ENCODE data around the gene ST3GAL5. TPM values are rescaled to one million over a fixed set of nuclear protein-coding genes. Genes with fewer than 3 reads are reported as not detected.

The ST3GAL5 gene
- polyA plus RNA-seq, 4 donors, result 1.6 to 5.3 (median 3.6) TPM

- H3K27ac ChIP-seq (ENCODE audit: low read depth in 1 of 3, low read length in 2 of 3), result no peak overlapping the region
- peaks cover 0 to 18% (median 0%) of the 10 kb centered on the region in 3 donors for H3K4me1 ChIP-seq (ENCODE audit: control insufficient read depth in 3 of 3, insufficient read depth in 2 of 3, low read depth in 1 of 3, low read length in 2 of 3)
- WGBS, 3 donors, result 81 to 86% (median 84%) methylated on average over 19 to 20 of the region's 20 CpGs
- H3K4me3 ChIP-seq (ENCODE audit: low read depth in 1 of 3, low read length in 3 of 3), result no peak overlapping the region
- DNase-seq (no peak), FAIRE-seq (no peak)
- H3K36me3 ChIP-seq (ENCODE audit: control insufficient read depth in 3 of 3, insufficient read depth in 2 of 3, low read depth in 1 of 3, low read length in 3 of 3), result peaks cover 0 to 2% (median 0%) of the 10 kb centered on the region in 3 donors
- H3K27me3 ChIP-seq (ENCODE audit: control insufficient read depth in 3 of 3, insufficient read depth in 3 of 3, low read length in 3 of 3), result no peaks in the 10 kb centered on the region
- H3K9me3 ChIP-seq (ENCODE audit: control insufficient read depth in 2 of 2, insufficient read depth in 1 of 2, low read depth in 1 of 2, low read length in 1 of 2), result no peaks in the 10 kb centered on the region
Measured at GRCh38 chr2:85795331-85796045, 93.3 kb downstream of the ST3GAL5 start.

DNA sequence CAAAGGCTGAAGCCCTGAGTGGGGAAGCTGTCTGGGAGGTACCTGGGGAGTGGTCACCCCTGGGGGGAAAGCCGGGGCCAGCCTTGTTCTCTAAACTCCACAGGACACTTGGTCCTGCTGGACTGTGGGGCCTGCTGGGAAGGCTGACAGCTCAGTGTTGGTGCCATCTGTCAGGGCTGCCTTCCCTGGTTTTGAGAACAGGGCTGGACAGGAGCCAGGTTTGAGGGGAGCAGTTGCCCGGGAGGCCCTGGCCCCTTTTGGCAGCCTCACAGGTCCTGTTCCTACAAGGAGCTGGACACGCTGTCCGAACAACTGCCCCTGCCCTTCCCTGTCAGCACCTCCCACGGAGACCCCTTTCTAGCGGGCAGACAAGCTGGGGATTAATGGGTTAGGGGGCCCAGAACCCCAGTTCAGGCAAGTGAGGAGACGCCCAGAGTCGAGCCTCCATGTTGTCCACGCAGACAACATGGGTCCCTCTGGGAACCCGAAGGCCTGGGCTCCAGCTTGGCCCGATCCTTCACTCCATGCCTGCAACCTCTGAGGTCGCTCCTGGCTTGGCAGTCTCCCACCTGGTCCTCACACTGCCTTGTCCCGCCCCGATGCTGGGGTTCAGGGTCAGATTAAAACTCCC lies 94.2 kb downstream of the ST3GAL5 start:
- no peaks in the 10 kb centered on the region for H3K27me3 ChIP-seq (ENCODE audit: control insufficient read depth in 3 of 3, insufficient read depth in 3 of 3, low read length in 3 of 3)
- H3K9me3 ChIP-seq (ENCODE audit: control insufficient read depth in 2 of 2, insufficient read depth in 1 of 2, low read depth in 1 of 2, low read length in 1 of 2), result no peaks in the 10 kb centered on the region
- H3K4me1 ChIP-seq (ENCODE audit: control insufficient read depth in 3 of 3, insufficient read depth in 2 of 3, low read depth in 1 of 3, low read length in 2 of 3), result peaks cover 0 to 17% (median 0%) of the 10 kb centered on the region in 3 donors
- peaks cover 0 to 2% (median 0%) of the 10 kb centered on the region in 3 donors for H3K36me3 ChIP-seq (ENCODE audit: control insufficient read depth in 3 of 3, insufficient read depth in 2 of 3, low read depth in 1 of 3, low read length in 3 of 3)
- no peak overlapping the region for H3K4me3 ChIP-seq (ENCODE audit: low read depth in 1 of 3, low read length in 3 of 3)
- FAIRE-seq (no peak), DNase-seq (no peak)
- no peak overlapping the region for H3K27ac ChIP-seq (ENCODE audit: low read depth in 1 of 3, low read length in 2 of 3)
- WGBS, 3 donors, result 66 to 81% (median 69%) methylated on average over 14 of the region's 14 CpGs

GRCh38 chr2:85794038-85794441 lies 94.8 kb downstream of the ST3GAL5 start:
- Histone ChIP-seq H3K9me3 (ENCODE audit: control insufficient read depth in 2 of 2, insufficient read depth in 1 of 2, low read depth in 1 of 2, low read length in 1 of 2) (no peaks in the 10 kb centered on the region), H3K4me1 (ENCODE audit: control insufficient read depth in 3 of 3, insufficient read depth in 2 of 3, low read depth in 1 of 3, low read length in 2 of 3) (peaks cover 0 to 11% (median 0%) of the 10 kb centered on the region in 3 donors), H3K4me3 (ENCODE audit: low read depth in 1 of 3, low read length in 3 of 3) (no peak overlapping the region), H3K27me3 (ENCODE audit: control insufficient read depth in 3 of 3, insufficient read depth in 3 of 3, low read length in 3 of 3) (no peaks in the 10 kb centered on the region), H3K27ac (ENCODE audit: low read depth in 1 of 3, low read length in 2 of 3) (no peak overlapping the region), H3K36me3 (ENCODE audit: control insufficient read depth in 3 of 3, insufficient read depth in 2 of 3, low read depth in 1 of 3, low read length in 3 of 3) (peaks cover 0 to 2% (median 0%) of the 10 kb centered on the region in 3 donors)
- FAIRE-seq, result no peak
- no peak for DNase-seq
- 63 to 79% (median 67%) methylated on average over 3 of the region's 3 CpGs for WGBS, 3 donors

DNA sequence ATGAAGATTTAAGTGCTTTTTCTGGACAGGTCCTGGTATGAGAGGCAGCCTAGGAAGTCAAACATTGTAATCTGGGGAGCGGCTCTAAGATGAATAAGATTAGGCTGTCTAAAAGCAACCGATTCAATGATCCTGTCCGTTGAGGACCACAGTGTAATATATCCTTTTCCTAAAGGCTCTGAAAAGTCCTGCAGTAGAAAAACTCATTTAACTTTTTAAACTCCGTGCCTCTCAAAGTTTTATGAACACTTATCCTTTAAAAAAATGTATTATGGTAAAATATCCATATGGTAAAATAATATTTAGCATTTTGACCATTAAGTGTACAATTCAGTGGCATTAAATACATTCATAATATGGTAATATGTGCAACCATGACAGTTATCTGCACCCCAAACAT lies 95.2 kb downstream of the ST3GAL5 start:
- Histone ChIP-seq H3K27me3 (ENCODE audit: control insufficient read depth in 3 of 3, insufficient read depth in 3 of 3, low read length in 3 of 3) (no peaks in the 10 kb centered on the region), H3K36me3 (ENCODE audit: control insufficient read depth in 3 of 3, insufficient read depth in 2 of 3, low read depth in 1 of 3, low read length in 3 of 3) (peaks cover 0 to 3% (median 0%) of the 10 kb centered on the region in 3 donors), H3K27ac (ENCODE audit: low read depth in 1 of 3, low read length in 2 of 3) (no peak overlapping the region), H3K4me3 (ENCODE audit: low read depth in 1 of 3, low read length in 3 of 3) (no peak overlapping the region), H3K9me3 (ENCODE audit: control insufficient read depth in 2 of 2, insufficient read depth in 1 of 2, low read depth in 1 of 2, low read length in 1 of 2) (no peaks in the 10 kb centered on the region), H3K4me1 (ENCODE audit: control insufficient read depth in 3 of 3, insufficient read depth in 2 of 3, low read depth in 1 of 3, low read length in 2 of 3) (peaks cover 0 to 10% (median 0%) of the 10 kb centered on the region in 3 donors)
- DNase-seq (no peak), FAIRE-seq (no peak)
- 50 to 70% (median 58%) methylated on average over 4 of the region's 4 CpGs for WGBS, 3 donors

DNA sequence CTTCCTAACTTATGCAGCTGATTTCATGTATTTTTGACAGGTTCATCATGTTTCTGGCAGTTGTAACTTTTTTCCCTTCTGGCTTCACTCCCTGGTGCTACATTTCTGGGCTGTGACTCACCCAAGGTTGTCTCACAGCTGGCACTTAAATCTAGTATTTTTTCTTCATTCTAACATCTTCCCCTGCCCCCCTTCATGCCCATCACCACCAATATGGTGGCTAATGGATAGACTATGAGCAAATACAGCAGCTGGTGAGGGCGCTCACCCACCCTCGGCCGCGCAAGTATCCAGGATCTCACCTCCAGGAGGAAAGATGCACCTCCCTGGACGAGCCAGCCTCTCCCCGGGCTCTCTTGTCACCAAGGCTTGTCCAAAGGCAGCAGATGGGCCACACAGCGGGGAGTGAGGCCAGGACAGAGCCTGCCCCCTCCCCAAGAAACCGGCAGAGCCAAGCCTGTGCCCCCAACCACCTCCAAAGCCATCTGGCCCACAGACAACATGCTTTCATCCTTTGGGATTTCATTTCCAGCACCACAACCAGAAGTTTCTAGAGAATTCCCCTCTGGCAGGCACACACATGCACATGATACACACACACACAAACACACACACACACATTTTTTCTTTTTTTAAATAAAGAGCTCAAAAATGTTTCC lies 95.9 kb downstream of the ST3GAL5 start:
- Histone ChIP-seq H3K27ac (ENCODE audit: low read depth in 1 of 3, low read length in 2 of 3) (no peak overlapping the region), H3K9me3 (ENCODE audit: control insufficient read depth in 2 of 2, insufficient read depth in 1 of 2, low read depth in 1 of 2, low read length in 1 of 2) (no peaks in the 10 kb centered on the region), H3K36me3 (ENCODE audit: control insufficient read depth in 3 of 3, insufficient read depth in 2 of 3, low read depth in 1 of 3, low read length in 3 of 3) (peaks cover 0 to 8% (median 0%) of the 10 kb centered on the region in 3 donors), H3K4me3 (ENCODE audit: low read depth in 1 of 3, low read length in 3 of 3) (no peak overlapping the region), H3K27me3 (ENCODE audit: control insufficient read depth in 3 of 3, insufficient read depth in 3 of 3, low read length in 3 of 3) (no peaks in the 10 kb centered on the region), H3K4me1 (ENCODE audit: control insufficient read depth in 3 of 3, insufficient read depth in 2 of 3, low read depth in 1 of 3, low read length in 2 of 3) (peaks cover 0 to 10% (median 0%) of the 10 kb centered on the region in 3 donors)
- WGBS, 3 donors, result 64 to 74% (median 70%) methylated on average over 8 of the region's 8 CpGs
- DNase-seq (no peak), FAIRE-seq (no peak)

GRCh38 chr2:85791704-85792565 lies 96.9 kb downstream of the ST3GAL5 start:
- peaks cover 0 to 12% (median 0%) of the 10 kb centered on the region in 3 donors for H3K36me3 ChIP-seq (ENCODE audit: control insufficient read depth in 3 of 3, insufficient read depth in 2 of 3, low read depth in 1 of 3, low read length in 3 of 3)
- 81 to 86% (median 81%) methylated on average over 22 of the region's 22 CpGs for WGBS, 3 donors
- no peak overlapping the region for H3K27ac ChIP-seq (ENCODE audit: low read depth in 1 of 3, low read length in 2 of 3)
- FAIRE-seq (no peak), DNase-seq (no peak)
- no peaks in the 10 kb centered on the region for H3K9me3 ChIP-seq (ENCODE audit: control insufficient read depth in 2 of 2, insufficient read depth in 1 of 2, low read depth in 1 of 2, low read length in 1 of 2)
- peaks cover 0 to 10% (median 0%) of the 10 kb centered on the region in 3 donors for H3K4me1 ChIP-seq (ENCODE audit: control insufficient read depth in 3 of 3, insufficient read depth in 2 of 3, low read depth in 1 of 3, low read length in 2 of 3)
- H3K27me3 ChIP-seq (ENCODE audit: control insufficient read depth in 3 of 3, insufficient read depth in 3 of 3, low read length in 3 of 3), result no peaks in the 10 kb centered on the region
- H3K4me3 ChIP-seq (ENCODE audit: low read depth in 1 of 3, low read length in 3 of 3), result no peak overlapping the region

GRCh38 chr2:85790499-85791188 lies 98.1 kb downstream of the ST3GAL5 start:
- DNase-seq, result no peak
- Histone ChIP-seq H3K36me3 (ENCODE audit: control insufficient read depth in 3 of 3, insufficient read depth in 2 of 3, low read depth in 1 of 3, low read length in 3 of 3) (peaks cover 0 to 16% (median 0%) of the 10 kb centered on the region in 3 donors), H3K9me3 (ENCODE audit: control insufficient read depth in 2 of 2, insufficient read depth in 1 of 2, low read depth in 1 of 2, low read length in 1 of 2) (no peaks in the 10 kb centered on the region), H3K4me3 (ENCODE audit: low read depth in 1 of 3, low read length in 3 of 3) (no peak overlapping the region), H3K27me3 (ENCODE audit: control insufficient read depth in 3 of 3, insufficient read depth in 3 of 3, low read length in 3 of 3) (peaks cover 0 to 3% (median 0%) of the 10 kb centered on the region in 3 donors), H3K27ac (ENCODE audit: low read depth in 1 of 3, low read length in 2 of 3) (no peak overlapping the region), H3K4me1 (ENCODE audit: control insufficient read depth in 3 of 3, insufficient read depth in 2 of 3, low read depth in 1 of 3, low read length in 2 of 3) (peaks cover 0 to 3% (median 0%) of the 10 kb centered on the region in 3 donors)
- no peak for FAIRE-seq
- WGBS, 3 donors, result 57 to 71% (median 61%) methylated on average over 12 of the region's 12 CpGs
